Measurements from ENCODE around the gene CERKL.

Gene CERKL

DNA sequence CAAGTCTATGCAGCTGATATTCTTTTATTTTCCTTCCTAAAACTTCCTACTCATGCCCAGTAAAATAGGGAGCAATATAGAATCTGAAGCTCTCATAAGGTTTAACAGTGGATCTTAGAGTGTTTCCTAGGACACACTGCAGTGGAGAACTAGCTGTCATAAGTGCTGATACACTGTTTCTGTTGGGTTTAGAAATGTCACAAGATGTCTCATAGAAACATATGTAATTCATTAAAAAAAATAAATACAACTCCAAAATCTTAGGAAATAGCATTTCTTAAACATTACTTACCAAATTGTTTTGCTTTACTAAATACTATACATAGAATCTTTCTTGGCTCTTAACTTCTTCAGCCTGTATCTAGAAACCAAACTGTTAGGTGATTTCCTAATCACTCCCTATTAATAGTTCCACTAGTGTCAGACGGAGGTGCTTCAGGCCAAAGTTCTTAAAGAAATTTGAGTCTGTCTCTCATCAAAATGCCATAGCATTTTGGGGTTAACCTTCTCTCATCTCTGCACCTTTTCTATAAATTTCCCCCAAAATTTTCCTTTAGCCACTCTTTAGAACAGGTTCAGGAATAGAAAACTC is 93.7 kb downstream of the CERKL start:
- Histone ChIP-seq H3K9ac (ENCODE audit: low read depth, low read length, poor library complexity) (no peak overlapping the region), H3K79me1 (ENCODE audit: low read depth, low read length) (no peaks in the 10 kb centered on the region), H2AFZ (ENCODE audit: low read length) (no peak overlapping the region), H3K4me3 (ENCODE audit: low read length in 2 of 2) (no peak overlapping the region), H2BK15ac (ENCODE audit: low read length) (no peak overlapping the region), H2BK120ac (ENCODE audit: low read depth, low read length) (no peak overlapping the region), H2BK5ac (ENCODE audit: low read length) (no peak overlapping the region), H4K91ac (ENCODE audit: low read depth, low read length, poor library complexity) (no peak overlapping the region), H3K27me3 (ENCODE audit: control insufficient read depth in 3 of 3, insufficient read depth in 3 of 3, low read depth in 1 of 3, low read length in 3 of 3) (peaks cover 0 to 5% (median 0%) of the 10 kb centered on the region in 3 experiments), H3K4me1 (ENCODE audit: control insufficient read depth in 2 of 2, insufficient read depth in 1 of 2, low read depth in 1 of 2, low read length in 2 of 2) (no peaks in the 10 kb centered on the region), H4K8ac (ENCODE audit: low read depth, low read length) (no peak overlapping the region), H3K4me2 (ENCODE audit: insufficient read depth, low read length, poor library complexity, severe bottlenecking) (no peak overlapping the region), H3K14ac (ENCODE audit: low read length) (no peak overlapping the region), H3K9me3 (replicated peaks in 1 of 2; ENCODE audit: control insufficient read depth in 2 of 2, insufficient read depth in 1 of 2, low read depth in 1 of 2, low read length in 2 of 2) (no peaks in the 10 kb centered on the region), H2BK12ac (ENCODE audit: low read length) (no peak overlapping the region), H3K36me3 (replicated peaks in 1 of 2; ENCODE audit: control insufficient read depth in 2 of 2, insufficient read depth in 2 of 2, low read length in 2 of 2) (no peaks in the 10 kb centered on the region), H3K23ac (ENCODE audit: low read depth, low read length, poor library complexity) (no peak overlapping the region), H3K4ac (ENCODE audit: low read length) (no peak overlapping the region), H3K18ac (ENCODE audit: low read length) (no peak overlapping the region), H3K27ac (replicated peaks; ENCODE audit: low read length) (no peak overlapping the region), H2AK5ac (ENCODE audit: low read depth, low read length) (no peak overlapping the region)
- no peak for DNase-seq (ENCODE audit: low spot score)
- WGBS, 2 donors (ENCODE audit: extremely low coverage in 2 of 2, insufficient read length in 2 of 2, insufficient replicate concordance in 1 of 2) = no CpG with 5 or more reads among the region's 1 CpG

DNA sequence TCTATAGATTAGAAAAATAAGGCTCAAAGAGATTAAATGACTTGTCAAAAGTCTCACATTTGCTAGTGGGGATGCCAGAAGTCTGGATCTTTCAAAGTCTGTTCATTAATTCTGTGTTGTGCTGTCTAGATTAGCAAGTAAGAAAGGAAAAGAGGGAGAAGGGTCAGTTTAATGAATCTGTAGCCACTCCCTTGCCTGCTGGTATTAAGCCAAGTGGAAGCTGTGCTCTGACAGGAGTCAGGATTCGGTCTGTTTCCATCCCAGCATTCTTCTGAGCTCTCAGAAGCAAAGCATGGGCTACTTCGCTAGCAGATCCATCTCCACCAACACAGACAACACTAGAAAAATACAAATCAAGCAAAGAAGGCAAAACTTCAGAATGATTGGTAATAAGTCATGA is 98.5 kb downstream of the CERKL start:
- H3K4me2 ChIP-seq (ENCODE audit: insufficient read depth, low read length, poor library complexity, severe bottlenecking) = no peak overlapping the region
- H3K27ac ChIP-seq (replicated peaks; ENCODE audit: low read length) = no peak overlapping the region
- no peak overlapping the region for H2BK5ac ChIP-seq (ENCODE audit: low read length)
- no peak overlapping the region for H3K9ac ChIP-seq (ENCODE audit: low read depth, low read length, poor library complexity)
- no peak overlapping the region for H2AK5ac ChIP-seq (ENCODE audit: low read depth, low read length)
- H3K18ac ChIP-seq (ENCODE audit: low read length) = no peak overlapping the region
- H2BK120ac ChIP-seq (ENCODE audit: low read depth, low read length) = no peak overlapping the region
- H4K91ac ChIP-seq (ENCODE audit: low read depth, low read length, poor library complexity) = no peak overlapping the region
- H2BK15ac ChIP-seq (ENCODE audit: low read length) = no peak overlapping the region
- H3K4me1 ChIP-seq (ENCODE audit: control insufficient read depth in 2 of 2, insufficient read depth in 1 of 2, low read depth in 1 of 2, low read length in 2 of 2) = peaks cover 0 to 2% of the 10 kb centered on the region in 2 donors
- no peaks in the 10 kb centered on the region for H3K36me3 ChIP-seq (replicated peaks in 1 of 2; ENCODE audit: control insufficient read depth in 2 of 2, insufficient read depth in 2 of 2, low read length in 2 of 2)
- no peaks in the 10 kb centered on the region for H3K79me1 ChIP-seq (ENCODE audit: low read depth, low read length)
- whole genome bisulfite sequencing, 2 donors (ENCODE audit: extremely low coverage in 2 of 2, insufficient read length in 2 of 2, insufficient replicate concordance in 1 of 2) = no CpG with 5 or more reads among the region's 2 CpGs
- H3K23ac ChIP-seq (ENCODE audit: low read depth, low read length, poor library complexity) = no peak overlapping the region
- DNase-seq (ENCODE audit: low spot score) = no peak
- H3K4ac ChIP-seq (ENCODE audit: low read length) = no peak overlapping the region
- H3K9me3 ChIP-seq (replicated peaks in 1 of 2; ENCODE audit: control insufficient read depth in 2 of 2, insufficient read depth in 1 of 2, low read depth in 1 of 2, low read length in 2 of 2) = no peaks in the 10 kb centered on the region
- no peak overlapping the region for H2BK12ac ChIP-seq (ENCODE audit: low read length)
- H2AFZ ChIP-seq (ENCODE audit: low read length) = no peak overlapping the region
- no peaks in the 10 kb centered on the region for H3K27me3 ChIP-seq (ENCODE audit: control insufficient read depth in 3 of 3, insufficient read depth in 3 of 3, low read depth in 1 of 3, low read length in 3 of 3)
- no peak overlapping the region for H3K4me3 ChIP-seq (ENCODE audit: low read length in 2 of 2)
- H4K8ac ChIP-seq (ENCODE audit: low read depth, low read length) = no peak overlapping the region
- H3K14ac ChIP-seq (ENCODE audit: low read length) = no peak overlapping the region

DNA sequence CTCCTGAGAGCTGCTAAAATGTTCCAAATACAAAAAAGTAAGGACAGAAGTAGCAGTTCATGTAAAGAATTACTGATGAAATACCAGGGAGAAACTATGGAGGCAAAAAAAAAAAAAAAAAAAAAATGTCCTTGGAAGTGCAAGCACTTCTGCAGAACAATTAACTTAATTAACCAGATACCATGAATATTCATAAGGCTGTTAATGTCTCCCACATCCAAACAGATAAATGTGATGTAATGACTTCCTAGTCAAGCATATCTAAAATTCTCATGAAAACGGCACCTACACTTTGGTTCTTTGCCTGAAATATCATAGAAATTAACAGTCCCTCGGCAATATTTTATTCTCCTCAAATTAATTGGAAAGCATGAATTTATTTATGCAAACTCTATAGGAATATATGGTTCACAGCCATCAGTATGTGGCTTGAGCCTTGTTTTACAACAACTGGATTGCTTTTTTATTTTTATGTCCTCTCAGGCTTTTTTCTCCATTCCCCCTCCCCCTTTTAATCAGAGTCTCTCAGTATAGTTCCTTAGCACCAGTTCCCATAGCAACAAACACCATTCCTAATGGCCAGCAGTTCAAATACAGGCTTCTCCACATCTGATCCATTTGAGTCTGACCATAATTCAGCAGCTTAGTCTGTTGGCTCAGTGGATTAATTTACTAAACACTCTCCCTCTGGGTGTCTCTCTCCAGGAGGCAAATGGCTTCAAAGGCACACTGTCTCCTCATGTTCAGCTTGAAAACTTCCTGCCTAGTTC is 102.7 kb downstream of the CERKL start:
- H2BK12ac ChIP-seq (ENCODE audit: low read length) = no peak overlapping the region
- no peak overlapping the region for H3K27ac ChIP-seq (replicated peaks; ENCODE audit: low read length)
- no peak overlapping the region for H3K14ac ChIP-seq (ENCODE audit: low read length)
- no peaks in the 10 kb centered on the region for H3K27me3 ChIP-seq (ENCODE audit: control insufficient read depth in 3 of 3, insufficient read depth in 3 of 3, low read depth in 1 of 3, low read length in 3 of 3)
- no peaks in the 10 kb centered on the region for H3K36me3 ChIP-seq (replicated peaks in 1 of 2; ENCODE audit: control insufficient read depth in 2 of 2, insufficient read depth in 2 of 2, low read length in 2 of 2)
- no peak overlapping the region for H2AFZ ChIP-seq (ENCODE audit: low read length)
- H3K9ac ChIP-seq (ENCODE audit: low read depth, low read length, poor library complexity) = no peak overlapping the region
- H3K4me3 ChIP-seq (ENCODE audit: low read length in 2 of 2) = no peak overlapping the region
- no peak overlapping the region for H3K18ac ChIP-seq (ENCODE audit: low read length)
- H2BK15ac ChIP-seq (ENCODE audit: low read length) = no peak overlapping the region
- H3K23ac ChIP-seq (ENCODE audit: low read depth, low read length, poor library complexity) = no peak overlapping the region
- H3K4ac ChIP-seq (ENCODE audit: low read length) = no peak overlapping the region
- H2BK120ac ChIP-seq (ENCODE audit: low read depth, low read length) = no peak overlapping the region
- WGBS, 2 donors (ENCODE audit: extremely low coverage in 2 of 2, insufficient read length in 2 of 2, insufficient replicate concordance in 1 of 2) = no CpG with 5 or more reads among the region's 2 CpGs
- no peak overlapping the region for H2AK5ac ChIP-seq (ENCODE audit: low read depth, low read length)
- no peak overlapping the region for H3K4me2 ChIP-seq (ENCODE audit: insufficient read depth, low read length, poor library complexity, severe bottlenecking)
- H3K79me1 ChIP-seq (ENCODE audit: low read depth, low read length) = no peaks in the 10 kb centered on the region
- H2BK5ac ChIP-seq (ENCODE audit: low read length) = no peak overlapping the region
- H3K4me1 ChIP-seq (ENCODE audit: control insufficient read depth in 2 of 2, insufficient read depth in 1 of 2, low read depth in 1 of 2, low read length in 2 of 2) = peaks cover 0 to 2% of the 10 kb centered on the region in 2 donors
- H4K8ac ChIP-seq (ENCODE audit: low read depth, low read length) = no peak overlapping the region
- no peaks in the 10 kb centered on the region for H3K9me3 ChIP-seq (replicated peaks in 1 of 2; ENCODE audit: control insufficient read depth in 2 of 2, insufficient read depth in 1 of 2, low read depth in 1 of 2, low read length in 2 of 2)
- no peak for DNase-seq (ENCODE audit: low spot score)
- no peak overlapping the region for H4K91ac ChIP-seq (ENCODE audit: low read depth, low read length, poor library complexity)

DNA sequence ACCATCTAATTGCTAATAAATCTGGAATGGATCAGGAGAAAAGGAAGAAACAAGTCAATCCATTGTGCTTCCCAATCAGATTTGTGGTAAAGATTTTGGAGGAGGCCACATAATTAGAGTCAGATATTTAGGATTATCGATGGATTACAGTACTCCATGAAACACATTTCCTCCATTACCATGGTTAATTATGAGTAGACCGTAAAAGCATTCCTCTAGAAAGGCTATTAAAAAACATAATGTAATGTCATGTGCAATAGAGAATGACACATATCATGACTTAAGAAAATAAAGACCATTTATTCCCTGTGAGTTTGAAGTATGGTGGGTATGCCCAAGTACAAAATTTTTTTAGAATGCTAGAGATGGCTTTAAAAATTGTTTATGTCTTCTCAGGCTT is 103.7 kb downstream of the CERKL start:
- Histone ChIP-seq H3K18ac (ENCODE audit: low read length) (no peak overlapping the region), H3K79me1 (ENCODE audit: low read depth, low read length) (no peaks in the 10 kb centered on the region), H3K4me3 (ENCODE audit: low read length in 2 of 2) (no peak overlapping the region), H3K36me3 (replicated peaks in 1 of 2; ENCODE audit: control insufficient read depth in 2 of 2, insufficient read depth in 2 of 2, low read length in 2 of 2) (no peaks in the 10 kb centered on the region), H3K27me3 (ENCODE audit: control insufficient read depth in 3 of 3, insufficient read depth in 3 of 3, low read depth in 1 of 3, low read length in 3 of 3) (no peaks in the 10 kb centered on the region), H2AFZ (ENCODE audit: low read length) (no peak overlapping the region), H2BK120ac (ENCODE audit: low read depth, low read length) (no peak overlapping the region), H2BK12ac (ENCODE audit: low read length) (no peak overlapping the region), H3K4me1 (ENCODE audit: control insufficient read depth in 2 of 2, insufficient read depth in 1 of 2, low read depth in 1 of 2, low read length in 2 of 2) (peaks cover 0 to 2% of the 10 kb centered on the region in 2 donors), H3K9ac (ENCODE audit: low read depth, low read length, poor library complexity) (no peak overlapping the region), H3K14ac (ENCODE audit: low read length) (no peak overlapping the region), H2BK5ac (ENCODE audit: low read length) (no peak overlapping the region), H3K23ac (ENCODE audit: low read depth, low read length, poor library complexity) (no peak overlapping the region), H2AK5ac (ENCODE audit: low read depth, low read length) (no peak overlapping the region), H4K91ac (ENCODE audit: low read depth, low read length, poor library complexity) (no peak overlapping the region), H3K4ac (ENCODE audit: low read length) (no peak overlapping the region), H3K4me2 (ENCODE audit: insufficient read depth, low read length, poor library complexity, severe bottlenecking) (no peak overlapping the region), H3K27ac (replicated peaks; ENCODE audit: low read length) (no peak overlapping the region), H4K8ac (ENCODE audit: low read depth, low read length) (no peak overlapping the region), H2BK15ac (ENCODE audit: low read length) (no peak overlapping the region), H3K9me3 (replicated peaks in 1 of 2; ENCODE audit: control insufficient read depth in 2 of 2, insufficient read depth in 1 of 2, low read depth in 1 of 2, low read length in 2 of 2) (no peaks in the 10 kb centered on the region)
- no peak for DNase-seq (ENCODE audit: low spot score)
- no CpG with 5 or more reads among the region's 2 CpGs for WGBS, 2 donors (ENCODE audit: extremely low coverage in 2 of 2, insufficient read length in 2 of 2, insufficient replicate concordance in 1 of 2)

All from neuronal stem cell (in vitro differentiated cells).